ENCODE measurements around the gene IL1B.

Gene IL1B

GRCh38 chr2:112813280-112813966 lies 23.2 kb downstream of the IL1B start:
- Histone ChIP-seq H3K36me3 (ENCODE audit: insufficient read depth, low read length) (no peaks in the 10 kb centered on the region), H3K9me2 (ENCODE audit: low read depth, low read length) (no peaks in the 10 kb centered on the region), H3K4me1 (ENCODE audit: insufficient read depth, low read length, severe bottlenecking) (no peaks in the 10 kb centered on the region), H3F3A (ENCODE audit: insufficient read depth, low read length) (no peaks in the 10 kb centered on the region), H3K4me3 (ENCODE audit: low read depth, low read length, poor library complexity, severe bottlenecking) (no peak overlapping the region), H3K9me3 (ENCODE audit: low read length) (no peaks in the 10 kb centered on the region), H3K9ac (ENCODE audit: low read length) (no peak overlapping the region), H3K27ac (ENCODE audit: low read depth, low read length, poor library complexity, severe bottlenecking) (no peak overlapping the region), H4K20me1 (ENCODE audit: insufficient read depth, low read length) (no peaks in the 10 kb centered on the region), H2AFZ (ENCODE audit: low read length) (no peak overlapping the region), H3K4me2 (ENCODE audit: low read length) (no peak overlapping the region), H3K79me2 (ENCODE audit: insufficient read depth, low read length) (no peaks in the 10 kb centered on the region), H3K27me3 (ENCODE audit: insufficient read depth, low read length) (0 out of 2 replicates have a peak, but pooled peaks cover 7% of the 10 kb centered on the region)
- TF ChIP-seq EZH2 (IDR thresholded peaks at IDR 0.05; ENCODE audit: borderline replicate concordance, low read length) (no peak), CTCF (IDR thresholded peaks at IDR 0.05; ENCODE audit: low read length) (no peak)

GRCh38 chr2:112812318-112813267 lies 24.0 kb downstream of the IL1B start:
- Histone ChIP-seq H3K9ac (ENCODE audit: low read length) (no peak overlapping the region), H2AFZ (ENCODE audit: low read length) (no peak overlapping the region), H3K9me3 (ENCODE audit: low read length) (peaks cover under 1% of the 10 kb centered on the region; the same call in 1 of the 2 replicates), H3K4me3 (ENCODE audit: low read depth, low read length, poor library complexity, severe bottlenecking) (no peak overlapping the region), H3K36me3 (ENCODE audit: insufficient read depth, low read length) (no peaks in the 10 kb centered on the region), H3K79me2 (ENCODE audit: insufficient read depth, low read length) (no peaks in the 10 kb centered on the region), H3K4me1 (ENCODE audit: insufficient read depth, low read length, severe bottlenecking) (no peaks in the 10 kb centered on the region), H3K27me3 (ENCODE audit: insufficient read depth, low read length) (0 out of 2 replicates have a peak, but pooled peaks cover 7% of the 10 kb centered on the region), H3K9me2 (ENCODE audit: low read depth, low read length) (no peaks in the 10 kb centered on the region), H3K27ac (ENCODE audit: low read depth, low read length, poor library complexity, severe bottlenecking) (no peak overlapping the region), H3F3A (ENCODE audit: insufficient read depth, low read length) (no peaks in the 10 kb centered on the region), H4K20me1 (ENCODE audit: insufficient read depth, low read length) (no peaks in the 10 kb centered on the region), H3K4me2 (ENCODE audit: low read length) (no peak overlapping the region)
- TF ChIP-seq EZH2 (IDR thresholded peaks at IDR 0.05; ENCODE audit: borderline replicate concordance, low read length) (no peak), CTCF (IDR thresholded peaks at IDR 0.05; ENCODE audit: low read length) (no peak)

- H3K4me1 ChIP-seq (ENCODE audit: insufficient read depth, low read length, severe bottlenecking): no peaks in the 10 kb centered on the region
- no peaks in the 10 kb centered on the region for H3K9me2 ChIP-seq (ENCODE audit: low read depth, low read length)
- H3K9ac ChIP-seq (ENCODE audit: low read length): no peak overlapping the region
- no peaks in the 10 kb centered on the region for H3F3A ChIP-seq (ENCODE audit: insufficient read depth, low read length)
- no peaks in the 10 kb centered on the region for H4K20me1 ChIP-seq (ENCODE audit: insufficient read depth, low read length)
- no peaks in the 10 kb centered on the region for H3K79me2 ChIP-seq (ENCODE audit: insufficient read depth, low read length)
- 0 out of 2 replicates have a peak, but pooled peaks cover 7% of the 10 kb centered on the region for H3K27me3 ChIP-seq (ENCODE audit: insufficient read depth, low read length)
- no peak overlapping the region for H2AFZ ChIP-seq (ENCODE audit: low read length)
- no peaks in the 10 kb centered on the region for H3K36me3 ChIP-seq (ENCODE audit: insufficient read depth, low read length)
- H3K27ac ChIP-seq (ENCODE audit: low read depth, low read length, poor library complexity, severe bottlenecking): no peak overlapping the region
- H3K4me2 ChIP-seq (ENCODE audit: low read length): no peak overlapping the region
- H3K9me3 ChIP-seq (ENCODE audit: low read length): peaks cover 3% of the 10 kb centered on the region; the same call in 1 of the 2 replicates
- no peak overlapping the region for H3K4me3 ChIP-seq (ENCODE audit: low read depth, low read length, poor library complexity, severe bottlenecking)
- TF ChIP-seq EZH2 (IDR thresholded peaks at IDR 0.05; ENCODE audit: borderline replicate concordance, low read length): no peak
- TF ChIP-seq CTCF (IDR thresholded peaks at IDR 0.05; ENCODE audit: low read length): no peak
These were observed 24.7 kb downstream of the IL1B start for GRCh38 chr2:112811841-112812306.

All from OCI-LY1 (cell line).